NCI-H226 (cell line): Measurements from ENCODE around the gene SH3TC1.

ENCODE experiments used
- DNase-seq: peaks from one replicate; pipeline ENCODE4 v3.0.0-alpha.2; 2015

SH3TC1 gene

GRCh38 chr4:8280158-8280875, 81.2 kb downstream of the SH3TC1 start:
- no peak for DNase-seq

DNA sequence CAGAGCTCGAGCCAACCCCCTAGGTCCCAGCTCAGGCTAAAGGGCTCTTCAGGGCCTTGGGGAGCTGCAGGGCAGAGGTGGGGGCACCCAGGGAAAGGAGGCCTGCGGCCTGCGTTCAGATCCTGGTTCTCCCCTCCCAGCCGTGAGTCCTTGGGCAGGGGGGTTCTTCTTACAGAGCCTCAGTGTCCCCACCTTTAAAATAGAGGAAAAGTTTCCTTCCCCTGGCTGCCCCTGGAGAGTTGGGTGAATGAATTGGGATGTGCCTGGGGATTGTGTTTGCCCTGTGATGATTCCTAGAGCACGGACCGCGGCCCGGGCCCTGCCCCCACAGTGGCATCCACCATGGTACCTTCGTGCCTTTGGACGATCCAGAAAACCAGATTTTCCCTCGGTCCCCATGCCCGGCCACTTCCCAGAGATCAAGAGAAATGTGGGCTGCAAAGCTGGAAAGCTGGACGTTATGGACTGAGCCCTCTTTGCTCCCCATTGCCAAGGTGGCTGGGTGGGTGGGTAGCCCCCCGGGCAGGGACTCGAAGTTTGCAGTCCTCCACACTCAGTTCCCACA, 81.9 kb downstream of the SH3TC1 start:
- DNase-seq: no peak

GRCh38 chr4:8281519-8282133, 82.5 kb downstream of the SH3TC1 start:
- no peak for DNase-seq

DNA sequence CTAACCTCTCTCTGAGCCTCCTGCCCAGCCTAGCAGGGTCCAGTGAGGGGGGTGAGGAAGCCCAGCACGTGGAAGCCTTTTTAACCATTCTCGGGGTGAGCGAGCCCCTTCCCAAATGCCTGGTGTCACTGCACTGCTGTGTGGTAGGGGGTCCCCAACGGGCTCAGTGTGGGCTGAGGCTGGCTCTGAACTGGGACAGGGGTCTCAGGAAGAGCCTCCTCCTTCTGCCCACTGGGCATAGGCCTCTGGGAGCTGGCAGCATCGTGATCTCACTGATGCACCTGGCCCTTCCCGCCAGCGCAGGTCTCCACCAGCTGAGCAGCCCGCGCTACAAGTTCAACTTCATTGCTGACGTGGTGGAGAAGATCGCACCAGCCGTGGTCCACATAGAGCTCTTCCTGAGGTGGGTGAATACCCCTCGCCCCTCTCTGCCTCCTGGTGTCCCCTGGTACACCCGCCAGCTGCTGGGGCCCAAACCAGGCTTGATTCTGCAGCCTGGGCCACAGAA, 83.1 kb downstream of the SH3TC1 start:
- DNase-seq: no peak

DNA sequence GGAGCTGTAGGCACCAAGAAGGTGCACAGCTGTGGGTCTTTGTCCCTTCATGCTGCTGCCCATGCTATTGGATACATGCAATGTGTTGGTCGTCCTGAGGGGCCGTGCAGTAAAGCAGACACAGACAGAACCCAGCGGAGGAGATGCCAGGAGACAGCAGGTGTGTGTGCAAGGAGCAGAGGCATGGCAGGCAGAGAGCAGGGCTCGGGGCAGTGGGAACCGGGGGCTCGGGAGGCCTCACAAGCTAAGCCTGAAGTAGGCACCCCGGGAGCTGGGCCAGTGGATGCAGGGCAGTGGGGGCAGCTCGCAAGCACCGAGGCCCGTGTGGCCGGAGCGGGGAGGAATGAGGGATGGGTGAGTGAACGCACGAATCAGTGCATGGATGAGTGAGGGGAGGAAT, 83.7 kb downstream of the SH3TC1 start:
- no peak for DNase-seq

DNA sequence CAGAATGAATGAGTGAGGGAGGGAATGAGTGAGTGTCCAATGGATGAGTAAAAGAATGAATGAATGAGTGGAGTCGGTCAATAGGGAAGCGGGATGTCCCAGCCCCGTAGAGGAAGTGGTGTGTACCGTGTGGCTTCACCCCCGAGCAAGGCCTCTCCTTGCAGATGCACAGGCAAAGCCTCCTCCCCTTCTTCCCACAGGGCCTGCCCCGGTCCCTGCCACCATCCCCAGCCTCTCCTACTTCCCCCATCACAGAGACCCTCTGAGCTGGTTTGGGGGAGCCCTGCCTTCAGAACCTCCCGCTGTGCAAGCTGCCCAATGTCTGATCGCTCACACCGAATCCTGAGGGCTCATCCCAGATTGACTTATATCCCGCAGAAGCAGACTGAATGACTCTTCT, 84.1 kb downstream of the SH3TC1 start:
- no peak for DNase-seq

GRCh38 chr4:8283631-8284121, 84.6 kb downstream of the SH3TC1 start:
- no peak for DNase-seq

- no peak for DNase-seq
Measured at GRCh38 chr4:8284391-8284790, 85.3 kb downstream of the SH3TC1 start.

GRCh38 chr4:8285143-8285975, 86.3 kb downstream of the SH3TC1 start:
- no peak for DNase-seq

DNA sequence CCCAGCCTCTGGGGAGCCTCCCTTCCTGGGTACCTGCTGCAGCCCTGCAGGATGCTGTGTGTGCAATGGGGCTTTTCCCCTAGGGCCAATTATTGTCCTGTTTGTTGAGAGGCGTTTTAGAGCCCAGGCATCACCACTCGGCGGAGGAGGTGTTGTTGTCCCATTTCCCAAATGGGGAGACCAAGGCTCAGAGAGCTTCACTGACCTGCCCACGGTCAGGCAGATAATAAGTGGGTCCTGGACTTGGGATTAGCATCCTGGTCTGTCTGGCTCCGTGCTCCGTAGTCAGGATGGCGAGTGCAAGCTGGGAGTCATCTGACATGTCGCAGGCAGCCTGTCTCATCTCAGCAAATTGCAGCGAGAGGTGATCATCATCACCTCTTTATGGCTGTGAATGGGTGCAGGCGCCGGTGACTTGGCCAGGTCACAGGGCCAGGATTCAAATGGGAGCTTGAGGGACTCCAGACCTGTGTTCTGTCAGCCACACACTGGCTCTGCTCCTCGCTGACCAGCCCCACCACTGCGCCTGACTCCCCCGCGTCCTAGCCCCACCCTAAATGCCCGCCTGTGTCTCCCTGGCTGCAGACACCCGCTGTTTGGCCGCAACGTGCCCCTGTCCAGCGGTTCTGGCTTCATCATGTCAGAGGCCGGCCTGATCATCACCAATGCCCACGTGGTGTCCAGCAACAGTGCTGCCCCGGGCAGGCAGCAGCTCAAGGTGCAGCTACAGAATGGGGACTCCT, 87.1 kb downstream of the SH3TC1 start:
- DNase-seq: no peak

- DNase-seq: no peak
Measured at GRCh38 chr4:8286719-8287342, 87.7 kb downstream of the SH3TC1 start.

- no peak for DNase-seq
Measured at GRCh38 chr4:8287343-8288280, 88.5 kb downstream of the SH3TC1 start.

DNA sequence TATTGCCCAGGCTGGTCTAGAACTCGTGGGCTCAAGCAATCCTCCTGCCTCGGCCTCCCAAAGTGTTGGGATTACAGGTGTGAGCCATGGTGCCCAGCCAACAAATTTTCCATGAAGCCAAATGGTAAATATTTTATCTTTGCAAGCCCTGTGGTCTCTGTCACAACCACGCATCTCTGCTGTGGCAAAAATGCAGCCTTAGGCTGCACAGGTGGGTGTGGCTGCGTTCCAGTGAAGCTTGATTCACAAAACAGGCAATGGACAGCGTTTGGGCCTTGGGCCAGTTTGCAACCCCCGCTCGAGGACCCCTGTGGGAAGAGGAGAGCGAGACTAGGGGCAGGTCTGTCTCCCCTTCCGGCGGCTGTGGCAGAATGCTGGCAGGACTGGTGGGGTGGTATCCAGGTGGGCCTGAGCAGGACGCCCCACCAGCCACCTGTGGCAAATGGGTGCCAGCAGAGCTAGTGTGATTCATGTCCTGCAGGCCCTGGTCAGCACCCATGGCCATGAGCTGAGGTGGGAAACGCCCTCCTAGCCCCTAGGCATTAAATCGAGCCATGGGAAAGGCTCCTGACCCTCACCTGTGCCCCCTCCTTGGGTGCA, 90.2 kb downstream of the SH3TC1 start:
- no peak for DNase-seq

DNA sequence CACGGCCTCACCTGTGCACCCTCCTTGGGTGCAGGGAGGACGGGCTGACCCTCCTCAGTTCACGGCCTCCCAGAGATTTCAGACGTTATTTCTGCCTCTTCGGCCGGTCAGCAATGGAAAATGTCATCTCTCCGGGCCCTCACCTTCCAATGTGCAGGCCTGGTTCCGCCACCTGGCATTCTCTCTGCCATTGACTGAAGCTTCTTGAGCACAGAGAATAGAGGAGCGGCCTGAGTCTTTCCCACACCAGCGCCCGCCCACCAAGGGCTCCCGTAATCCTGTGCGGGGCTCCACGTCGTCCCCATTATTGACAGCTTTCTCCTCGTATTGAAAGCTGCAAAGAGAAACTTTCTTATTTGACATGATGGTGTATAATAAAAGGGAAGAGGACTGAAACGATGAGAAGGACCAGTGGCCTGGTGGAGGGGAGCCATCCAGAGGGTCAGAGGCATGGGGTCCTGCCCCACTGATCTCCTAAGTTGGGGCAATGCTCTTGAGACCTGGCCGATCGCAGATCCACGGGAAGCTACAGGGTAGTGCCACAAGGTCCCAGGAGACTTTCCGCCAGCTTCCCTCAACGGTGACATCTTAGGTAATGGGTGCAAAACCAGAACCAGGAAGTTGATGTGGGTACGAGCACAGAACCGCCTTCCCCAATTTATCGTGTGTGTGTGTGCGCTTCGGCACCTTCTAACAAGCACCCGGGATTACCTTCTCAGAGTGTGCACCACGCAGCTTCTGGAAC, 91.0 kb downstream of the SH3TC1 start:
- no peak for DNase-seq

GRCh38 chr4:8290701-8290970, 91.5 kb downstream of the SH3TC1 start:
- DNase-seq: no peak
